Tibial artery (tissue), 4 donors: ENCODE measurements around the gene HMCN1.

Experiments
- DNase-seq, 2 donors: peaks; one replicate each; pipeline ENCODE4 v3.0.0-alpha.2; 2019
- H3K27ac ChIP-seq, 2 donors: fragments of 200-600 bp; sonication (generic) in 1 of 2; 1 replicate in 1 of 2; 2 replicates in 1 of 2; pipeline ENCODE4 v1.5.1; 2018 to 2019; ENCODE audit warnings: mild to moderate bottlenecking in 1 of 2
- H3K27me3 ChIP-seq, 2 donors: fragments of 200-600 bp; sonication (generic) in 1 of 2; one replicate each; pipeline versions ENCODE4 v1.5.1 to v1.6.0; 2016 to 2019
- H3K36me3 ChIP-seq, 3 donors: fragments of 200-600 bp; sonication (generic) in 2 of 3; one replicate each; pipeline ENCODE4 v1.5.1; 2016 to 2019; ENCODE audit warnings: mild to moderate bottlenecking in 2 of 3
- H3K4me1 ChIP-seq, 4 donors: fragments of 200-600 bp; sonication (generic) in 2 of 4; 1 replicate in 3 of 4; 2 replicates in 1 of 4; pipeline ENCODE4 v1.5.1; 2016 to 2019
- H3K4me3 ChIP-seq, 2 donors: fragments of 200-600 bp; sonication (generic) in 1 of 2; 1 replicate in 1 of 2; 2 replicates in 1 of 2; pipeline ENCODE4 v1.5.1; 2018 to 2019; ENCODE audit warnings: mild to moderate bottlenecking in 2 of 2
- H3K9me3 ChIP-seq, 3 donors: fragments of 200-600 bp; sonication (generic) in 1 of 3; one replicate each; pipeline ENCODE4 v1.5.1; 2016 to 2019
- intact Hi-C: fragments of 100-400 bp; cut with DNase I; formaldehyde crosslinking; loops from one replicate; pipeline ENCODE4 v1.15.0; 2023; ENCODE audit warnings: low total_unique reads
- TF ChIP-seq, protein P1 (sequence below), 2 experiments: fragments of 200-600 bp in 1 of 2; fragments of 450-650 bp in 1 of 2; IDR thresholded peaks; one replicate each; pipeline ENCODE4 v1.5.1; 2017 to 2019; ENCODE audit warnings: antibody characterized with exemption in 2 of 2, mild to moderate bottlenecking in 1 of 2, moderate library complexity in 1 of 2

The HMCN1 gene

DNA sequence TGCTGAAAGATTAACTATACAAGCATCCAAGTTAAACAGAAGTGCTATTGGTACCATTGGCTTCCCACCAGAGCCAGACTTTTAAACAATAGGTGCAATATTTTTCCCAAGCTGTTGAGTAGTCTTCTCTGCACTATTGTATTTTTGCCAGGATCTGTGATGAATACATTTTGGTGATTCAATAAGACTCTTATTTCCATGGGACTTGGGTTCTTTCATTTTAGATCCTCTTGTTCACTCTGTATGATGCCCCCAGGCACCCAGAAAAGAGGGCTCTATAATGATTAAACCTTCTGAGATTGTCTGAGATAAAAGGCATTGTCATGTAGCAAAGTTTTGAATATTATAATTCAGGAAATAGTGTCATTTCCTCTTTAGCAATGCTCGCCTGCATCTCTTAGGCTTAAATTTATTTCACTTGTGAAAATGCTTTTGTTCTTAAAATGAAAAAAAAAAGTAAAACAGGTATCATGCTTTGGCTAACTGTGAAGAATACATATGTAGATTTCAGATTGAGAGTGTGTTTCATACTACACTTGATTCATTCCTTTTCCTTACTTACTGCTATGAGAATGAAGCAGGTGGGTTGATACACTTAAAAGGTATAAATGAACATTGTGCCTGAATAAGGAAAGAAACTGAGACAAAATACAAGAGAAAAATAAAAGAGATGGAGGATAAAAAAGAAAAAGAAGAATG, 275.0 kb downstream of the HMCN1 start:
- H3K4me1 ChIP-seq, result peaks cover 0 to 6% (median 3%) of the 10 kb centered on the region in 4 donors
- intact Hi-C loops, result no loop called here
- no peaks in the 10 kb centered on the region for H3K36me3 ChIP-seq
- no peak for DNase-seq
- TF ChIP-seq, protein P1, sequence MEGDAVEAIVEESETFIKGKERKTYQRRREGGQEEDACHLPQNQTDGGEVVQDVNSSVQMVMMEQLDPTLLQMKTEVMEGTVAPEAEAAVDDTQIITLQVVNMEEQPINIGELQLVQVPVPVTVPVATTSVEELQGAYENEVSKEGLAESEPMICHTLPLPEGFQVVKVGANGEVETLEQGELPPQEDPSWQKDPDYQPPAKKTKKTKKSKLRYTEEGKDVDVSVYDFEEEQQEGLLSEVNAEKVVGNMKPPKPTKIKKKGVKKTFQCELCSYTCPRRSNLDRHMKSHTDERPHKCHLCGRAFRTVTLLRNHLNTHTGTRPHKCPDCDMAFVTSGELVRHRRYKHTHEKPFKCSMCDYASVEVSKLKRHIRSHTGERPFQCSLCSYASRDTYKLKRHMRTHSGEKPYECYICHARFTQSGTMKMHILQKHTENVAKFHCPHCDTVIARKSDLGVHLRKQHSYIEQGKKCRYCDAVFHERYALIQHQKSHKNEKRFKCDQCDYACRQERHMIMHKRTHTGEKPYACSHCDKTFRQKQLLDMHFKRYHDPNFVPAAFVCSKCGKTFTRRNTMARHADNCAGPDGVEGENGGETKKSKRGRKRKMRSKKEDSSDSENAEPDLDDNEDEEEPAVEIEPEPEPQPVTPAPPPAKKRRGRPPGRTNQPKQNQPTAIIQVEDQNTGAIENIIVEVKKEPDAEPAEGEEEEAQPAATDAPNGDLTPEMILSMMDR (IDR thresholded peaks at IDR 0.05), result no peak
- H3K27me3 ChIP-seq, result no peaks in the 10 kb centered on the region
- H3K9me3 ChIP-seq, result no peaks in the 10 kb centered on the region
- no peak overlapping the region for H3K4me3 ChIP-seq
- peak overlapping the region in 1 of 2 donors; percentile 11 for H3K27ac ChIP-seq

DNA sequence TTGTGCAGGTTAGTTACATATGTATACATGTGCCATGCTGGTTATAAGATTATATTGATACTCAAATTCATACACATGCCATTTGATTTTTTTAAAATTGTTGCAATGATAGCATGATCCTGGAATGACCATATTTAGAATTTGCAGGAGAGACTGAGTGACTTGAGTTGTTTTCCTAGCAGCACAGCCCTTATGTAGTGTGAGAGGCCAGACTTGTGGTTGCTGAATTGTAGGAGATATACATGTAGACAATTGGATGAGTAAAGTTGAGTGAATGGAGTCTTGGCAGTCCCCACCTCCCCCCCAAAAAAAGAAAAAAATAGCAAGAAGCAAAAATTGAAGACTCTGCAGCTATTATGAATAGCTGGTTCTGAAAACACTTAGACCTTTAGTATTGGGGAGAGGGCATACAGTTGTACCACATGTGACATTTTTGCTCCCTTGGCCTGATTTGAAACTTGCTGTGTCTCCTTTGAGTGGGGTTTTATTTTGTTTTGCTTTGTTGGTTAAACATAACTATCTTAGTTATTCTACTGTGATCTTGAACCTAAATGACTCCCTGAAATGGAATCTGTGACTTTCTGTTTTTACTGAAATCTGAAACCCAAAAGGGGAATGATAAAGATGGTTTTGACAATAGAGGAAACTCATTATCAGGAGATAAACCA, 280.3 kb downstream of the HMCN1 start:
- no peak overlapping the region for H3K4me3 ChIP-seq
- H3K9me3 ChIP-seq, result no peaks in the 10 kb centered on the region
- no peak for DNase-seq
- TF ChIP-seq, protein P1 (IDR thresholded peaks at IDR 0.05), result no peak
- H3K27me3 ChIP-seq, result no peaks in the 10 kb centered on the region
- H3K36me3 ChIP-seq, result no peaks in the 10 kb centered on the region
- peaks cover 0 to under 1% (median 0%) of the 10 kb centered on the region in 4 donors for H3K4me1 ChIP-seq
- no peak overlapping the region for H3K27ac ChIP-seq
- intact Hi-C loops, result no loop called here

DNA sequence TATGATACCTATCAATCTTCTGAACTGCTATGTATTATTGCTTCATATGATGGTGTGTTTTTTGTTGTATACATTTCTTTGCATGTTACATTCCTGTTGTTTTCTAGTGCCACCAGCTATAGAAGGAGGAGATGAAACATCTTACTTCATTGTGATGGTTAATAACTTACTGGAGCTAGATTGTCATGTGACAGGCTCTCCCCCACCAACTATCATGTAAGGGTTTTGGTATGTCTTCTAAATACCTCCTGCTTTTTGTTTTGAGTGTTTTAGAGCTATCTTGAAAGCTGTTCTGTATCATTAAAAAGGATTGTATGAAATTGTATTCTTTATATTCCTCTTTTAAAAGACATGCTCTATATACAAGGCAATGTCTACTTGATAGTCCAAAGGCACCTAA, 282.7 kb downstream of the HMCN1 start:
- H3K36me3 ChIP-seq, result no peaks in the 10 kb centered on the region
- TF ChIP-seq, protein P1 (IDR thresholded peaks at IDR 0.05), result no peak

DNA sequence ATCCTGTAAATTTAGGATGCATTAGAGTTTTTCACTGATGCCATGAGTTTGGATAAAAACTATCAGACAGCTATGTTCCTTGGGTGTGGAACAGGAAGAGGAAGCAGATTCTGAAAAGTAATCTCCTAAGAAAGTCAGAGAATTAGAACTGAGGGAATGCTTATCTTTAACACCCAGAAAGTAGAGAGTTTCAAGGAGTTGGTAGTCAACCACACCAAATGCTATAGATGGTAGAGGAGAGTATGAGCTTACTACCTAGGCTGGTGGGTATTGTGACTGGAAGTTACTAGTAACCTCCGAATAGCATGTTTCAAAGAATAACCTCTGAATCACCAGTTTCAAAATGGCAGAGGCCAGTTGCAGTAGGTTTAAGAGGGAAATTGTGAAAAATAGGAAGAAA, 288.0 kb downstream of the HMCN1 start:
- TF ChIP-seq, protein P1 (IDR thresholded peaks at IDR 0.05), result no peak

More for the DNA sequence above, 282.7 kb downstream of the HMCN1 start:
- DNase-seq, result no peak
- intact Hi-C loops, result no loop called here
- Histone ChIP-seq H3K27me3 (no peaks in the 10 kb centered on the region), H3K4me3 (no peak overlapping the region), H3K27ac (no peak overlapping the region), H3K4me1 (no peaks in the 10 kb centered on the region), H3K9me3 (no peaks in the 10 kb centered on the region)

DNA sequence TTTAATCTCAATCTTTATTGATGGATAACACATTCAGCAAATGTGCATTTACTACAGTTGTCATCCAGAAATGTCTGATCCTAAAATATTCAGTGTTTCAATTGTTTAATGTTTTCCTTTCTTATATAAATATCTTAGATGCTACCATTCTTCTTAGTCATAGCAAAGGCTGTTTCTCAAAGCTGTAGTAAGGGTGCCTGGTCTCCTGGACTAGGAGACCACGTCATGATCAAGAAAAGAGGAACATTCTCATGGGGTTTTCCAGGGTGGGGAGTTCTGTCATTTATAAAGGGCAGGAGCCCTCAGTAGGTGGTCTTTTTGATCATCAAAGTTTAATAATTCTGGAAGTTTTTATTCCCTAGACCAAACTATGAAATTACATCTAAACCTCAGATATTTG, 292.8 kb downstream of the HMCN1 start:
- no peak overlapping the region for H3K27ac ChIP-seq
- DNase-seq, result no peak
- no peaks in the 10 kb centered on the region for H3K36me3 ChIP-seq
- no peak overlapping the region for H3K4me3 ChIP-seq
- intact Hi-C loops, result no loop called here
- H3K27me3 ChIP-seq, result no peaks in the 10 kb centered on the region
- H3K9me3 ChIP-seq, result peaks cover 0 to 10% (median 9%) of the 10 kb centered on the region in 3 donors
- TF ChIP-seq, protein P1 (IDR thresholded peaks at IDR 0.05), result no peak
- H3K4me1 ChIP-seq, result peaks cover 0 to 5% (median 0%) of the 10 kb centered on the region in 4 donors

More for the DNA sequence above, 288.0 kb downstream of the HMCN1 start:
- no peaks in the 10 kb centered on the region for H3K36me3 ChIP-seq
- no peak overlapping the region for H3K4me3 ChIP-seq
- no peaks in the 10 kb centered on the region for H3K27me3 ChIP-seq
- no peak overlapping the region for H3K27ac ChIP-seq
- H3K4me1 ChIP-seq, result no peaks in the 10 kb centered on the region
- no peak for DNase-seq
- intact Hi-C loops, result no loop called here
- no peaks in the 10 kb centered on the region for H3K9me3 ChIP-seq
